Neural cell (in vitro differentiated cells): Measurements from ENCODE around the gene CEMIP2. TPM values are rescaled to one million over a fixed set of nuclear protein-coding genes. Genes with fewer than 3 reads are reported as not detected.

Experiments used
- H2AFZ ChIP-seq: fragments of 200-600, 300-800 bp; sonication (generic), shearing (Covaris generic); 2 replicates; pipeline ENCODE4 v1.6.0; 2014; ENCODE audit warnings: low read depth, mild to moderate bottlenecking, antibody characterized with exemption, low read length, moderate library complexity
- H3F3A ChIP-seq: fragments of 200-600 bp; shearing (Covaris generic); 2 replicates; pipeline ENCODE4 v1.6.1; 2016; ENCODE audit warnings: mild to moderate bottlenecking, moderate library complexity, mixed read lengths, antibody characterized with exemption, low read length; ENCODE audit not compliant: insufficient read depth, poor library complexity, severe bottlenecking
- H3K27ac ChIP-seq: fragments of 200-600, 300-800 bp; sonication (generic), shearing (Covaris generic); 2 replicates; pipeline ENCODE4 v1.5.1; 2014; ENCODE audit warnings: mild to moderate bottlenecking, low read length, moderate library complexity
- H3K27me3 ChIP-seq: fragments of 300-800, 200-600 bp; sonication (generic), shearing (Covaris generic); 2 replicates; pipeline ENCODE4 v1.6.0; 2014; ENCODE audit warnings: mild to moderate bottlenecking, low read depth, low read length, moderate library complexity; ENCODE audit not compliant: insufficient read depth
- H3K36me3 ChIP-seq: fragments of 300-800, 200-600 bp; sonication (generic), shearing (Covaris generic); 2 replicates; pipeline ENCODE4 v1.5.1; 2014; ENCODE audit warnings: mild to moderate bottlenecking, antibody characterized with exemption, low read length, moderate library complexity; ENCODE audit not compliant: insufficient read depth
- H3K4me2 ChIP-seq: fragments of 300-800, 200-600 bp; sonication (generic), shearing (Covaris generic); 2 replicates; pipeline ENCODE4 v1.6.0; 2014; ENCODE audit warnings: mild to moderate bottlenecking, low read length
- H3K4me3 ChIP-seq: fragments of 300-800, 200-600 bp; sonication (generic), shearing (Covaris generic); 2 replicates; pipeline ENCODE4 v1.5.1; 2014; ENCODE audit warnings: mild to moderate bottlenecking, low read length, moderate library complexity
- H3K79me2 ChIP-seq: fragments of 200-600 bp; shearing (Covaris generic); replicated peaks from 2 replicates; pipeline ENCODE4 v1.6.0; 2014; ENCODE audit warnings: mild to moderate bottlenecking, low read length, moderate library complexity; ENCODE audit not compliant: insufficient read depth
- H3K9ac ChIP-seq: fragments of 300-800, 200-600 bp; sonication (generic), shearing (Covaris generic); 2 replicates; pipeline ENCODE4 v1.6.1; 2016; ENCODE audit warnings: mild to moderate bottlenecking, low read length, mixed read lengths
- H3K9me2 ChIP-seq: fragments of 200-600 bp; shearing (Covaris generic); 2 replicates; pipeline ENCODE4 v1.6.1; 2016; ENCODE audit warnings: mild to moderate bottlenecking, low read length, mixed read lengths; ENCODE audit not compliant: insufficient read depth
- H3K9me3 ChIP-seq: fragments of 200-600, 300-800 bp; sonication (generic), shearing (Covaris generic); 2 replicates; pipeline ENCODE4 v1.6.1; 2016; ENCODE audit warnings: mild to moderate bottlenecking, mixed run types, low read length, moderate library complexity, mixed read lengths
- H4K20me1 ChIP-seq: fragments of 200-600 bp; shearing (Covaris generic); 2 replicates; pipeline ENCODE4 v1.6.1; 2016; ENCODE audit warnings: mild to moderate bottlenecking, mixed run types; ENCODE audit not compliant: insufficient read depth
- CTCF ChIP-seq: fragments of 450-650 bp; IDR thresholded peaks from 2 replicates; pipeline ENCODE4 v1.5.1; 2014; ENCODE audit warnings: antibody characterized with exemption, mild to moderate bottlenecking, moderate library complexity; ENCODE audit not compliant: poor library complexity, severe bottlenecking
- EP300 ChIP-seq: fragments of 450-650 bp; conservative IDR thresholded peaks from 2 replicates; pipeline ENCODE4 v1.6.1; 2014; ENCODE audit warnings: antibody characterized with exemption, mild to moderate bottlenecking, moderate library complexity; ENCODE audit not compliant: poor library complexity, severe bottlenecking
- EZH2 ChIP-seq: fragments of 200-600, 300-800 bp; shearing (Covaris generic), sonication (generic); IDR thresholded peaks from 2 replicates; pipeline ENCODE4 v1.6.1; 2014; ENCODE audit warnings: antibody characterized with exemption, low read length, borderline replicate concordance, mild to moderate bottlenecking; ENCODE audit not compliant: insufficient read depth, poor library complexity, severe bottlenecking
- MXI1 ChIP-seq: fragments of 450-650 bp; conservative IDR thresholded peaks from 2 replicates; pipeline ENCODE4 v1.6.1; 2014; ENCODE audit warnings: antibody characterized with exemption, mild to moderate bottlenecking; ENCODE audit not compliant: poor library complexity, severe bottlenecking
- POLR2AphosphoS5 ChIP-seq: IDR thresholded peaks from 2 replicates; pipeline ENCODE4 v1.6.1; 2012
- RAD21 ChIP-seq: fragments of 450-650 bp; conservative IDR thresholded peaks from 2 replicates; pipeline ENCODE4 v1.6.1; 2014; ENCODE audit warnings: antibody characterized with exemption, mild to moderate bottlenecking, moderate library complexity
- REST ChIP-seq: IDR thresholded peaks from 2 replicates; pipeline ENCODE4 v1.6.1; 2012; ENCODE audit warnings: borderline replicate concordance
- SMC3 ChIP-seq: fragments of 450-650 bp; conservative IDR thresholded peaks from 2 replicates; pipeline ENCODE4 v1.6.1; 2014; ENCODE audit warnings: antibody characterized with exemption, mild to moderate bottlenecking, moderate library complexity; ENCODE audit not compliant: poor library complexity
- TAF1 ChIP-seq: IDR thresholded peaks from 2 replicates; pipeline ENCODE4 v1.6.1; 2012; ENCODE audit warnings: low read depth
- polyA plus RNA-seq: library from polyadenylated mRNA; depleted of rRNA; stranded (reverse); fragments of >200 nt; gene quantifications from 2 replicates; pipeline ENCODE4 v1.2.3, GENCODE V29; 2014

CEMIP2 gene
- polyA plus RNA-seq, 1 donor from 2014 or later, result 11.3 TPM

- no peaks in the 10 kb centered on the region for H3K36me3 ChIP-seq
- H3K4me3 ChIP-seq, result no peak overlapping the region
- no peaks in the 10 kb centered on the region for H3F3A ChIP-seq
- H3K27me3 ChIP-seq, result no peaks in the 10 kb centered on the region
- no peak overlapping the region for H3K4me2 ChIP-seq
- no peaks in the 10 kb centered on the region for H3K9me3 ChIP-seq
- no peak overlapping the region for H3K27ac ChIP-seq
- no peak for TF ChIP-seq RAD21
- no peak for TF ChIP-seq EP300
- no peak for TF ChIP-seq MXI1
- TF ChIP-seq TAF1, result no peak
- no peak for TF ChIP-seq CTCF
- no peak for TF ChIP-seq REST
- no peak for TF ChIP-seq EZH2
- TF ChIP-seq SMC3, result no peak
- TF ChIP-seq POLR2AphosphoS5, result no peak
- no peaks in the 10 kb centered on the region for H3K9me2 ChIP-seq
- no peaks in the 10 kb centered on the region for H3K79me2 ChIP-seq
- H3K9ac ChIP-seq, result no peak overlapping the region
- H2AFZ ChIP-seq, result no peak overlapping the region
- H4K20me1 ChIP-seq, result no peaks in the 10 kb centered on the region
Measured at GRCh38 chr9:71690063-71690688, 78.1 kb downstream of the CEMIP2 start.

GRCh38 chr9:71687676-71688075, 80.6 kb downstream of the CEMIP2 start:
- Histone ChIP-seq H3K9me2 (no peaks in the 10 kb centered on the region), H3F3A (no peaks in the 10 kb centered on the region), H3K9me3 (no peaks in the 10 kb centered on the region), H3K79me2 (no peaks in the 10 kb centered on the region), H3K36me3 (no peaks in the 10 kb centered on the region), H3K9ac (no peak overlapping the region), H3K27me3 (no peaks in the 10 kb centered on the region), H3K4me3 (no peak overlapping the region), H3K27ac (no peak overlapping the region), H3K4me2 (no peak overlapping the region), H2AFZ (no peak overlapping the region), H4K20me1 (no peaks in the 10 kb centered on the region)
- TF ChIP-seq EZH2, result no peak
- TF ChIP-seq EP300, result no peak
- TF ChIP-seq TAF1, result no peak
- no peak for TF ChIP-seq RAD21
- TF ChIP-seq SMC3, result no peak
- no peak for TF ChIP-seq REST
- no peak for TF ChIP-seq CTCF
- no peak for TF ChIP-seq MXI1
- no peak for TF ChIP-seq POLR2AphosphoS5
